IMR-90 (cell line): Measurements from ENCODE around the gene HIGD2A. TPM values are rescaled to one million over a fixed set of nuclear protein-coding genes. Genes with fewer than 3 reads are reported as not detected.

Experiments
- ATAC-seq: fragments of 200-7000 bp; cut with Tn5 transposase; 2 replicates; pipeline ENCODE4 v1.9.1; 2020; ENCODE audit warnings: low read depth, mild to moderate bottlenecking, moderate library complexity
- BruUV-seq: library from RNA; stranded (reverse); fragments of 400-500 nt; replicated peaks from 2 replicates; lab custom pipeline; 2021; lab: Mats Ljungman, UMichigan
- CTCF ChIA-PET: fragments of 300-600 bp; formaldehyde crosslinking; extraction: SDS; loops from one replicate; lab custom pipeline; 2021; ENCODE audit warnings: antibody characterized with exemption; lab: Yijun Ruan, JAX
- POLR2A ChIA-PET: fragments of 300-600 bp; sonication (Branson Sonifier 250); formaldehyde crosslinking; loops from one replicate; lab custom pipeline; 2022; ENCODE audit warnings: antibody characterized with exemption; ENCODE audit not compliant: unreplicated experiment; lab: Charles Lee
- DNase-seq: peaks from one replicate; pipeline ENCODE4 v3.0.0; 2013
- H2AFZ ChIP-seq: replicated peaks from 2 replicates; pipeline ENCODE3; 2013; ENCODE audit warnings: low read length, mild to moderate bottlenecking; ENCODE audit not compliant: poor library complexity
- H2AK5ac ChIP-seq: 2 replicates; pipeline ENCODE4 v1.6.1; 2013; ENCODE audit warnings: low read depth, low read length, inconsistent platforms
- H2AK9ac ChIP-seq: replicated peaks from 2 replicates; pipeline ENCODE3; 2013; ENCODE audit warnings: mild to moderate bottlenecking, low read depth, low read length, moderate library complexity; ENCODE audit not compliant: poor library complexity
- H2BK120ac ChIP-seq: 2 replicates; pipeline ENCODE4 v1.6.1; 2013; ENCODE audit warnings: low read depth, low read length, inconsistent platforms
- H2BK15ac ChIP-seq: 3 replicates; pipeline ENCODE4 v1.6.1; 2013; ENCODE audit warnings: low read depth, low read length, inconsistent platforms
- H2BK20ac ChIP-seq: 2 replicates; pipeline ENCODE4 v1.6.1; 2013; ENCODE audit warnings: low read depth, mild to moderate bottlenecking, inconsistent platforms, low read length, moderate library complexity
- H2BK5ac ChIP-seq: 2 replicates; pipeline ENCODE4 v1.6.1; 2013; ENCODE audit warnings: mild to moderate bottlenecking, low read depth, low read length, inconsistent platforms; ENCODE audit not compliant: poor library complexity, severe bottlenecking
- H3K14ac ChIP-seq: replicated peaks from 2 replicates; pipeline ENCODE4 v1.6.1; 2013; ENCODE audit warnings: low read depth, low read length, inconsistent platforms
- H3K18ac ChIP-seq: 2 replicates; pipeline ENCODE4 v1.6.1; 2013; ENCODE audit warnings: low read depth, low read length, control low read depth
- H3K23ac ChIP-seq: 2 replicates; pipeline ENCODE4 v1.6.1; 2013; ENCODE audit warnings: low read depth, low read length, inconsistent platforms
- H3K27ac ChIP-seq: 2 replicates; pipeline ENCODE4 v1.5.1; 2013; ENCODE audit warnings: mild to moderate bottlenecking, control low read depth, low read length; ENCODE audit not compliant: insufficient read depth
- H3K27me3 ChIP-seq: 2 replicates; pipeline ENCODE4 v1.6.1; 2013; ENCODE audit warnings: low read length; ENCODE audit not compliant: control insufficient read depth, insufficient read depth
- H3K36me3 ChIP-seq: 2 replicates; pipeline ENCODE4 v1.6.1; 2013; ENCODE audit warnings: low read length, mixed read lengths; ENCODE audit not compliant: control insufficient read depth, insufficient read depth
- H3K4ac ChIP-seq: 2 replicates; pipeline ENCODE4 v1.6.1; 2013; ENCODE audit warnings: low read depth, low read length, inconsistent platforms
- H3K4me1 ChIP-seq: 2 replicates; pipeline ENCODE4 v1.6.1; 2013; ENCODE audit warnings: low read length, mixed read lengths; ENCODE audit not compliant: control insufficient read depth, insufficient read depth
- H3K4me2 ChIP-seq: 2 replicates; pipeline ENCODE4 v1.6.1; 2013; ENCODE audit warnings: low read depth, mild to moderate bottlenecking, control low read depth, low read length, moderate library complexity
- H3K4me3 ChIP-seq: 2 replicates; pipeline ENCODE4 v1.5.1; 2013; ENCODE audit warnings: low read depth, mild to moderate bottlenecking, control low read depth, low read length, moderate library complexity; ENCODE audit not compliant: insufficient read depth
- H3K56ac ChIP-seq: 2 replicates; pipeline ENCODE4 v1.6.1; 2013; ENCODE audit warnings: low read length, inconsistent platforms; ENCODE audit not compliant: insufficient read depth; ENCODE audit errors: extremely low read depth
- H3K79me1 ChIP-seq, 2 experiments: 2 replicates each; pipeline ENCODE4 v1.6.1; 2013; ENCODE audit warnings: low read length in 2 of 2, inconsistent platforms in 1 of 2, low read depth in 1 of 2
- H3K9ac ChIP-seq: 2 replicates; pipeline ENCODE4 v1.6.1; 2013; ENCODE audit warnings: low read depth, low read length, control low read depth
- H3K9me1 ChIP-seq: 2 replicates; pipeline ENCODE4 v1.6.1; 2013; ENCODE audit warnings: low read length, inconsistent platforms; ENCODE audit not compliant: insufficient read depth
- H3K9me3 ChIP-seq: 2 replicates; pipeline ENCODE4 v1.6.1; 2013; ENCODE audit warnings: low read length; ENCODE audit not compliant: control insufficient read depth, insufficient read depth
- H4K20me1 ChIP-seq: 2 replicates; pipeline ENCODE4 v1.6.1; 2013; ENCODE audit warnings: low read length, inconsistent platforms; ENCODE audit not compliant: insufficient read depth
- H4K5ac ChIP-seq: 2 replicates; pipeline ENCODE4 v1.6.1; 2013; ENCODE audit warnings: mild to moderate bottlenecking, low read depth, low read length, control low read depth
- H4K8ac ChIP-seq, 2 experiments: 2 replicates each; pipeline ENCODE4 v1.6.1; 2013; ENCODE audit warnings: low read depth in 2 of 2, low read length in 2 of 2, control low read depth in 1 of 2, inconsistent platforms in 1 of 2
- H4K91ac ChIP-seq: 2 replicates; pipeline ENCODE4 v1.6.1; 2013; ENCODE audit warnings: low read depth, low read length, inconsistent platforms; ENCODE audit not compliant: insufficient read depth
- BHLHE40 ChIP-seq: fragments of 150-350 bp; IDR thresholded peaks from 2 replicates; pipeline ENCODE4 v1.6.1; 2016; ENCODE audit warnings: mild to moderate bottlenecking, low read depth, low read length
- CEBPB ChIP-seq: IDR thresholded peaks from 2 replicates; pipeline ENCODE4 v1.6.1; 2012; ENCODE audit warnings: low read depth, low read length, improper control_type of control experiment
- CHD1 ChIP-seq: IDR thresholded peaks from 2 replicates; pipeline ENCODE4 v1.6.1; 2012; ENCODE audit warnings: low read depth, low read length, improper control_type of control experiment
- ELK1 ChIP-seq: fragments of 150-350 bp; IDR thresholded peaks from 2 replicates; pipeline ENCODE4 v1.6.1; 2016; ENCODE audit warnings: low read depth, mild to moderate bottlenecking, low read length, moderate library complexity, borderline replicate concordance
- FOS ChIP-seq: fragments of 150-350 bp; IDR thresholded peaks from 2 replicates; pipeline ENCODE4 v1.6.1; 2016; ENCODE audit warnings: low read depth, low read length
- MAFK ChIP-seq: IDR thresholded peaks from 2 replicates; pipeline ENCODE4 v1.6.1; 2012; ENCODE audit warnings: low read depth, low read length, improper control_type of control experiment
- MAZ ChIP-seq: IDR thresholded peaks from 2 replicates; pipeline ENCODE4 v1.6.1; 2012; ENCODE audit warnings: low read depth, mild to moderate bottlenecking, low read length, improper control_type of control experiment, moderate library complexity, borderline replicate concordance
- NFE2L2 ChIP-seq: fragments of 150-350 bp; IDR thresholded peaks from 2 replicates; pipeline ENCODE4 v1.6.1; 2016; ENCODE audit warnings: low read depth, mild to moderate bottlenecking, low read length
- RAD21 ChIP-seq: IDR thresholded peaks from 2 replicates; pipeline ENCODE4 v1.6.1; 2012; ENCODE audit warnings: low read length, improper control_type of control experiment
- RCOR1 ChIP-seq: IDR thresholded peaks from 2 replicates; pipeline ENCODE4 v1.6.1; 2012; ENCODE audit warnings: mild to moderate bottlenecking, low read length, improper control_type of control experiment; ENCODE audit not compliant: insufficient replicate concordance
- RFX5 ChIP-seq: IDR thresholded peaks from 2 replicates; pipeline ENCODE4 v1.8.0; 2012; ENCODE audit warnings: low read depth, mild to moderate bottlenecking, low read length, moderate library complexity
- SMC3 ChIP-seq: fragments of 150-350 bp; IDR thresholded peaks from 2 replicates; pipeline ENCODE4 v1.6.1; 2016; ENCODE audit warnings: low read depth, mild to moderate bottlenecking, antibody characterized with exemption, low read length, moderate library complexity
- WGBS, 2 experiments: methylation state at CpG; one replicate each; pipeline versions ENCODE4 v1.1.5 to v1.1.7; 2013; ENCODE audit warnings: missing lambda C conversion rate in 2 of 2; ENCODE audit not compliant: insufficient read length in 1 of 2; ENCODE audit errors: extremely low coverage in 2 of 2; 5-methylcytosine and 5-hydroxymethylcytosine counted together
- dilution Hi-C: fragments of 300-500 bp; cut with HindIII; formaldehyde crosslinking; loops from one replicate; pipeline ENCODE4 v1.14.3; 2018; ENCODE audit warnings: low sequenced_read_pairs; ENCODE audit not compliant: unreplicated experiment
- in situ Hi-C: fragments of 300-500 bp; cut with MboI; formaldehyde crosslinking; loops from 3 replicates; pipeline ENCODE4 v1.14.3; 2019; ENCODE audit warnings: low sequenced_read_pairs, inconsistent platforms, mixed read lengths
- intact Hi-C: fragments of 100-400 bp; cut with micrococcal nuclease; formaldehyde crosslinking; loops from 2 replicates; pipeline ENCODE4 v1.10.0; 2022
- polyA plus RNA-seq, 3 experiments: library from polyadenylated mRNA; depleted of rRNA; stranded (reverse); fragments of >200 nt; gene quantifications; 2 replicates each; pipeline ENCODE4 v1.2.3, GENCODE V29; 2012; ENCODE audit warnings: low replicate concordance in 1 of 3
- total RNA-seq: library from RNA; depleted of rRNA; stranded (reverse); fragments of >200 nt; gene quantifications from 2 replicates; pipeline ENCODE4 v1.2.3, GENCODE V29; 2012

HIGD2A gene
- total and polyA plus RNA-seq, 2 of the 4 experiments (the other 2 are of a cell fraction), result 35.0 to 131 TPM

- Histone ChIP-seq H2BK120ac (no peak overlapping the region), H2BK15ac (no peak overlapping the region), H3K27ac (no peak overlapping the region), H3K9me3 (no peaks in the 10 kb centered on the region), H3K18ac (no peak overlapping the region), H4K8ac (no peak overlapping the region), H2AK9ac (peak overlapping the region; percentile 29), H3K56ac (no peak overlapping the region), H4K5ac (no peak overlapping the region), H3K9me1 (peaks cover 16% of the 10 kb centered on the region), H3K4me1 (peaks cover 11% of the 10 kb centered on the region), H3K4me2 (no peak overlapping the region), H3K27me3 (no peaks in the 10 kb centered on the region), H3K14ac (no peak overlapping the region), H3K4ac (no peak overlapping the region; the same call in 1 of the 2 replicates), H4K91ac (no peak overlapping the region), H3K23ac (no peak overlapping the region), H2BK20ac (no peak overlapping the region), H2AK5ac (0 out of 2 replicates have a peak overlapping the region, but pooled peaks have one; percentile 31), H3K4me3 (no peak overlapping the region), H2AFZ (no peak overlapping the region), H2BK5ac (no peak overlapping the region), H3K36me3 (peaks cover 9% of the 10 kb centered on the region), H3K79me1 (peaks cover 27 to 59% of the 10 kb centered on the region in 2 experiments), H4K20me1 (peaks cover 45% of the 10 kb centered on the region), H3K9ac (no peak overlapping the region)
- no peak for DNase-seq
- ATAC-seq, result no peak
- intact Hi-C loops (loop anchor here (10.0 kb wide), 1 partner anchor 232 kb away; the partner anchor contains the start of gene TSPAN17), in situ Hi-C loops (no loop called here), dilution Hi-C loops (no loop called here)
- no peak for TF ChIP-seq SMC3
- TF ChIP-seq RFX5, result no peak
- no peak for TF ChIP-seq CEBPB
- TF ChIP-seq RAD21, result no peak
- TF ChIP-seq RCOR1, result no peak
- no peak for TF ChIP-seq NFE2L2
- no peak for TF ChIP-seq ELK1
- no peak for TF ChIP-seq MAZ
- no peak for TF ChIP-seq FOS
- TF ChIP-seq CHD1, result no peak
- no peak for TF ChIP-seq MAFK
- TF ChIP-seq BHLHE40, result no peak
- CTCF ChIA-PET, result no interaction called here
- WGBS, 2 experiments, result 87% methylated on average over 5 of the region's 10 CpGs; no CpG with 5 or more reads in 1 of the 2 experiments
- POLR2A ChIA-PET, result no interaction called here
- no TSS peak for BruUV-seq
These were observed 24.1 kb downstream of the HIGD2A start for GRCh38 chr5:176412517-176413254.
